H1 (cell line): Measurements from ENCODE around the gene F7. TPM values are rescaled to one million over a fixed set of nuclear protein-coding genes. Genes with fewer than 3 reads are reported as not detected.

Experiments
- BRCA1 ChIP-seq: IDR thresholded peaks from 2 replicates; pipeline ENCODE4 v1.6.1; 2012; ENCODE audit warnings: low read depth, low read length, improper control_type of control experiment
- CBX5 ChIP-seq: fragments of 300-800, 300-1000 bp; sonication (generic); IDR thresholded peaks from 2 replicates; pipeline ENCODE4 v1.7.1; 2016; ENCODE audit warnings: antibody characterized with exemption, low read length, low read depth
- CREB1 ChIP-seq: IDR thresholded peaks from 2 replicates; pipeline ENCODE4 v1.6.1; 2012; ENCODE audit warnings: inconsistent platforms
- FOSL1 ChIP-seq: IDR thresholded peaks from 2 replicates; pipeline ENCODE4 v1.6.1; 2011; ENCODE audit warnings: mild to moderate bottlenecking, low read depth, low read length, moderate library complexity; ENCODE audit not compliant: insufficient read depth
- PHF8 ChIP-seq: fragments of 200-600 bp; sonication (generic); conservative IDR thresholded peaks from 2 replicates; pipeline ENCODE4 v1.7.1; 2012; ENCODE audit warnings: low read depth, mild to moderate bottlenecking, inconsistent platforms, low read length, moderate library complexity
- POLR2A ChIP-seq, 2 experiments: IDR thresholded peaks; 1 replicate in 1 of 2; 2 replicates in 1 of 2; pipeline ENCODE4 v1.6.1; 2011; ENCODE audit warnings: low read depth in 2 of 2, low read length in 2 of 2, mild to moderate bottlenecking in 2 of 2; ENCODE audit errors: control extremely low read depth in 1 of 2
- RFX5 ChIP-seq: IDR thresholded peaks from 2 replicates; pipeline ENCODE4 v1.6.1; 2011; ENCODE audit warnings: low read depth, low read length, improper control_type of control experiment, borderline replicate concordance
- SP4 ChIP-seq: IDR thresholded peaks from 2 replicates; pipeline ENCODE4 v1.6.1; 2012; ENCODE audit warnings: low read length, inconsistent platforms
- USF2 ChIP-seq: IDR thresholded peaks from 2 replicates; pipeline ENCODE4 v1.6.1; 2011; ENCODE audit warnings: low read length, improper control_type of control experiment
- ZNF274 ChIP-seq: IDR thresholded peaks from 2 replicates; pipeline ENCODE4 v1.7.0; 2012; ENCODE audit warnings: low read length, borderline replicate concordance; ENCODE audit errors: extremely low read depth
- polyA plus RNA-seq, 7 experiments: library from polyadenylated mRNA; depleted of rRNA in 3 of 7; stranded (reverse) in 5 of 7; unstranded in 2 of 7; fragments of >200 nt in 5 of 7; fragments of 200-250 nt in 2 of 7; gene quantifications; 1 replicate in 5 of 7; 2 replicates in 1 of 7; 4 replicates in 1 of 7; pipeline versions ENCODE4 v1.2.1 to v1.2.3, GENCODE V29; 2011 to 2013; ENCODE audit warnings: missing spikeins in 2 of 7, mixed read lengths in 2 of 7
- total RNA-seq: library from RNA; stranded (reverse); fragmentation: NEBNext Ultra II Directional; extraction: Animal tissue kit (Norgen Biotek cat#: 25700); gene quantifications from 2 replicates; pipeline ENCODE4 v1.2.1, GENCODE V29; 2021

Gene F7
- total and polyA plus RNA-seq, 2 of the 8 experiments (the other 6 are each of a cell fraction or from before 2014, with no cell fraction given): 0.43 to 0.98 TPM

GRCh38 chr13:113151745-113152690 lies 46.4 kb downstream of the F7 start (continued):
- TF ChIP-seq POLR2A (IDR thresholded peaks at IDR 0.05; ENCODE audit: control extremely low read depth in 1 of 2, low read depth in 2 of 2, low read length in 2 of 2): no peak
- TF ChIP-seq SP4: no peak
- no peak for TF ChIP-seq CBX5
- no peak for TF ChIP-seq ZNF274
- TF ChIP-seq FOSL1: no peak
- TF ChIP-seq BRCA1: no peak
- no peak for TF ChIP-seq PHF8
- no peak for TF ChIP-seq CREB1
- TF ChIP-seq USF2: no peak
- TF ChIP-seq RFX5: no peak
- TF ChIP-seq, all 59 proteins: peak for 0
